H9 (cell line): ENCODE data around the gene RET. TPM values are rescaled to one million over a fixed set of nuclear protein-coding genes. Genes with fewer than 3 reads are reported as not detected.

ENCODE experiments used
- DNase-seq: peaks from one replicate; pipeline ENCODE4 v3.0.0-alpha.2; 2017
- H2AFZ ChIP-seq: one replicate; pipeline ENCODE4 v1.6.1; 2013; ENCODE audit warnings: mild to moderate bottlenecking, low read length, control low read depth, moderate library complexity
- H2AK5ac ChIP-seq: 2 replicates; pipeline ENCODE4 v1.6.1; 2013; ENCODE audit warnings: low read length, control low read depth, mixed read lengths; ENCODE audit not compliant: insufficient read length
- H2BK120ac ChIP-seq: one replicate; pipeline ENCODE4 v1.6.1; 2013; ENCODE audit warnings: low read depth, mild to moderate bottlenecking, low read length, control low read depth, inconsistent platforms; ENCODE audit not compliant: poor library complexity, severe bottlenecking
- H2BK12ac ChIP-seq: 2 replicates; pipeline ENCODE4 v1.6.1; 2013; ENCODE audit warnings: low read length, control low read depth, mixed read lengths, low read depth; ENCODE audit not compliant: insufficient read length
- H2BK15ac ChIP-seq: 2 replicates; pipeline ENCODE4 v1.6.1; 2013; ENCODE audit warnings: low read depth, low read length, control low read depth
- H2BK20ac ChIP-seq: one replicate; pipeline ENCODE4 v1.6.1; 2013; ENCODE audit warnings: low read depth, mild to moderate bottlenecking, low read length, control low read depth, inconsistent platforms; ENCODE audit not compliant: poor library complexity, severe bottlenecking
- H2BK5ac ChIP-seq: 2 replicates; pipeline ENCODE4 v1.6.1; 2013; ENCODE audit warnings: low read length, control low read depth, mixed read lengths; ENCODE audit not compliant: insufficient read length
- H3K14ac ChIP-seq: 2 replicates; pipeline ENCODE4 v1.6.1; 2013; ENCODE audit warnings: low read length, control low read depth; ENCODE audit not compliant: insufficient read depth
- H3K18ac ChIP-seq: 2 replicates; pipeline ENCODE4 v1.6.1; 2013; ENCODE audit warnings: low read depth, mild to moderate bottlenecking, mixed read lengths, low read length, control low read depth; ENCODE audit not compliant: insufficient read length
- H3K23ac ChIP-seq: 2 replicates; pipeline ENCODE4 v1.6.1; 2013; ENCODE audit warnings: low read length, control low read depth, mixed read lengths, low read depth; ENCODE audit not compliant: insufficient read length
- H3K23me2 ChIP-seq: 2 replicates; pipeline ENCODE4 v1.6.1; 2013; ENCODE audit warnings: low read depth, mild to moderate bottlenecking, mixed read lengths, low read length, control low read depth; ENCODE audit not compliant: insufficient read length, poor library complexity, severe bottlenecking
- H3K27ac ChIP-seq: 2 replicates; pipeline ENCODE4 v1.5.1; 2013; ENCODE audit warnings: low read length, control low read depth, mixed read lengths, low read depth; ENCODE audit not compliant: insufficient read length
- H3K27me3 ChIP-seq: 2 replicates; pipeline ENCODE4 v1.6.1; 2013; ENCODE audit warnings: low read length, control low read depth, inconsistent platforms; ENCODE audit not compliant: insufficient read depth
- H3K4ac ChIP-seq: 2 replicates; pipeline ENCODE4 v1.6.1; 2013; ENCODE audit warnings: low read depth, mild to moderate bottlenecking, control low read depth, inconsistent platforms, low read length, moderate library complexity
- H3K4me1 ChIP-seq: 2 replicates; pipeline ENCODE4 v1.6.1; 2013; ENCODE audit warnings: low read length, control low read depth, inconsistent platforms; ENCODE audit not compliant: insufficient read depth
- H3K4me2 ChIP-seq: 2 replicates; pipeline ENCODE4 v1.6.1; 2013; ENCODE audit warnings: low read length, control low read depth, mixed read lengths; ENCODE audit not compliant: insufficient read length, insufficient read depth
- H3K56ac ChIP-seq: 2 replicates; pipeline ENCODE4 v1.6.1; 2013; ENCODE audit warnings: low read depth, mild to moderate bottlenecking, mixed read lengths, low read length, control low read depth; ENCODE audit not compliant: insufficient read length
- H3K79me1 ChIP-seq: 2 replicates; pipeline ENCODE4 v1.6.1; 2013; ENCODE audit warnings: low read depth, mild to moderate bottlenecking, moderate library complexity, low read length, control low read depth, inconsistent platforms; ENCODE audit not compliant: insufficient read depth, poor library complexity, severe bottlenecking
- H3K79me2 ChIP-seq: 2 replicates; pipeline ENCODE4 v1.6.1; 2013; ENCODE audit warnings: low read length, control low read depth, inconsistent platforms; ENCODE audit not compliant: insufficient read depth
- H3K9ac ChIP-seq: 2 replicates; pipeline ENCODE4 v1.6.1; 2013; ENCODE audit warnings: low read length, control low read depth, mixed read lengths; ENCODE audit not compliant: insufficient read length; ENCODE audit errors: extremely low read depth
- H3K9me3 ChIP-seq: one replicate; pipeline ENCODE4 v1.6.1; 2013; ENCODE audit warnings: low read depth, low read length, inconsistent platforms; ENCODE audit not compliant: control insufficient read depth
- H3T11ph ChIP-seq: one replicate; pipeline ENCODE4 v1.6.1; 2013; ENCODE audit warnings: mild to moderate bottlenecking, low read length, control low read depth, inconsistent platforms
- H4K20me1 ChIP-seq: one replicate; pipeline ENCODE4 v1.6.1; 2013; ENCODE audit not compliant: control insufficient read depth, insufficient read length, insufficient read depth
- H4K5ac ChIP-seq: 2 replicates; pipeline ENCODE4 v1.6.1; 2013; ENCODE audit warnings: low read depth, mild to moderate bottlenecking, mixed read lengths, low read length, control low read depth; ENCODE audit not compliant: insufficient read length
- H4K8ac ChIP-seq: replicated peaks from 2 replicates; pipeline ENCODE4 v1.6.1; 2013; ENCODE audit warnings: low read length, control low read depth, mixed read lengths, low read depth; ENCODE audit not compliant: insufficient read length
- H4K91ac ChIP-seq: 2 replicates; pipeline ENCODE4 v1.6.1; 2013; ENCODE audit warnings: low read depth, mild to moderate bottlenecking, moderate library complexity, mixed read lengths, low read length, control low read depth; ENCODE audit not compliant: insufficient read length
- H3K27ac Mint-ChIP-seq, 3 experiments: 2 replicates in 2 of 3; 3 replicates in 1 of 3; pipeline ENCODE4 v1.8.0; 2020 to 2021; ENCODE audit warnings: mixed read lengths in 3 of 3, mild to moderate bottlenecking in 1 of 3, moderate library complexity in 1 of 3
- H3K27me3 Mint-ChIP-seq: 2 replicates; pipeline ENCODE4 v1.8.0; 2021; ENCODE audit warnings: low read depth, mild to moderate bottlenecking, moderate library complexity, mixed read lengths
- H3K36me3 Mint-ChIP-seq, 3 experiments: 2 replicates in 2 of 3; 3 replicates in 1 of 3; pipeline ENCODE4 v1.8.0; 2020 to 2021; ENCODE audit warnings: low read depth in 3 of 3, mixed read lengths in 3 of 3; ENCODE audit not compliant: insufficient read depth in 1 of 3
- H3K4me1 Mint-ChIP-seq, 2 experiments: 2 replicates each; pipeline ENCODE4 v1.8.0; 2020; ENCODE audit warnings: mixed read lengths in 2 of 2
- H3K4me3 Mint-ChIP-seq, 2 experiments: 2 replicates in 1 of 2; 3 replicates in 1 of 2; pipeline ENCODE4 v1.8.0; 2020 to 2021; ENCODE audit warnings: mild to moderate bottlenecking in 2 of 2, mixed read lengths in 2 of 2, moderate library complexity in 1 of 2
- H3K9me3 Mint-ChIP-seq, 2 experiments: 2 replicates in 1 of 2; 3 replicates in 1 of 2; pipeline ENCODE4 v1.8.0; 2020; ENCODE audit warnings: mild to moderate bottlenecking in 2 of 2, mixed read lengths in 2 of 2, moderate library complexity in 1 of 2
- CTCF ChIP-seq: fragments of 200-600 bp; sonication (generic); conservative IDR thresholded peaks from 3 replicates; pipeline ENCODE4 v1.8.0; 2021; ENCODE audit warnings: antibody characterized with exemption, mild to moderate bottlenecking
- WGBS: extraction: QIAGEN DNeasy Blood & Tissue Kit; methylation state at CpG from one replicate; pipeline ENCODE4 v1.1.7; 2013; ENCODE audit warnings: missing lambda C conversion rate, low lambda C conversion rate, mixed read lengths; ENCODE audit not compliant: insufficient read length; ENCODE audit errors: extremely low coverage; 5-methylcytosine and 5-hydroxymethylcytosine counted together
- total RNA-seq: library from RNA; stranded (reverse); gene quantifications from 2 replicates; pipeline ENCODE4 v1.2.1, GENCODE V29; 2021

The RET gene
- total RNA-seq, 1 experiment from 2014 or later: 12.2 TPM

GRCh38 chr10:43158636-43159035 is 81.8 kb downstream of the RET start:
- H3K79me2 ChIP-seq: no peaks in the 10 kb centered on the region; the same call in 1 of the 2 replicates
- no peaks in the 10 kb centered on the region for H3K9me3 ChIP-seq
- H4K91ac ChIP-seq: no peak overlapping the region
- no peaks in the 10 kb centered on the region for H3K27me3 Mint-ChIP-seq
- H3K4ac ChIP-seq: no peak overlapping the region
- H3K4me1 ChIP-seq: no peaks in the 10 kb centered on the region
- H3K27ac ChIP-seq: no peak overlapping the region
- H2AK5ac ChIP-seq: no peak overlapping the region
- H3K56ac ChIP-seq: no peak overlapping the region
- no peak overlapping the region for H2BK5ac ChIP-seq
- H3K9ac ChIP-seq: no peak overlapping the region
- peaks cover 3 to 6% of the 10 kb centered on the region in 2 experiments; a peak in 3 of 4 replicates for H3K4me1 Mint-ChIP-seq
- H2BK20ac ChIP-seq: no peak overlapping the region
- no peak overlapping the region for H2AFZ ChIP-seq
- H4K20me1 ChIP-seq: no peaks in the 10 kb centered on the region
- DNase-seq: no peak
- H3K9me3 Mint-ChIP-seq: no peaks in the 10 kb centered on the region
- no peak overlapping the region for H3T11ph ChIP-seq
- H3K27me3 ChIP-seq: no peaks in the 10 kb centered on the region
- no peak overlapping the region for H4K5ac ChIP-seq
- H2BK15ac ChIP-seq: no peak overlapping the region
- no peak overlapping the region for H3K14ac ChIP-seq
- no peak overlapping the region for H4K8ac ChIP-seq
- no peak overlapping the region for H2BK120ac ChIP-seq
- no peaks in the 10 kb centered on the region for H3K23me2 ChIP-seq
- no peak overlapping the region for H3K18ac ChIP-seq
- TF ChIP-seq CTCF: no peak
- no peaks in the 10 kb centered on the region for H3K79me1 ChIP-seq
- WGBS: 100% methylated on average over 2 of the region's 6 CpGs
- no peak overlapping the region for H3K4me2 ChIP-seq
- H3K27ac Mint-ChIP-seq: no peak overlapping the region
- no peaks in the 10 kb centered on the region; a peak in 2 of 7 replicates for H3K36me3 Mint-ChIP-seq
- H3K23ac ChIP-seq: no peak overlapping the region
- H2BK12ac ChIP-seq: no peak overlapping the region
- no peak overlapping the region for H3K4me3 Mint-ChIP-seq
